GM23338 (cell line): Measurements from ENCODE around the gene PPP1R18. TPM values are rescaled to one million over a fixed set of nuclear protein-coding genes. Genes with fewer than 3 reads are reported as not detected.

Experiments
- ATAC-seq: fragments of 200-7000 bp; cut with Tn5 transposase; 3 replicates; pipeline ENCODE4 v1.9.1; 2020
- DNase-seq: peaks from one replicate; pipeline ENCODE4 v3.0.0-alpha.2; 2015; ENCODE audit warnings: low spot score
- H2AFZ ChIP-seq: fragments of 200-600 bp; sonication (generic); 2 replicates; pipeline ENCODE4 v1.8.0; 2016; ENCODE audit warnings: antibody characterized with exemption, mild to moderate bottlenecking, moderate library complexity
- H3F3A ChIP-seq: fragments of 200-600 bp; sonication (generic); replicated peaks from 2 replicates; pipeline ENCODE4 v1.8.0; 2017; ENCODE audit warnings: antibody characterized with exemption, mixed run types, low read depth
- H3K27ac ChIP-seq: fragments of 200-600 bp; sonication (generic); 2 replicates; pipeline ENCODE4 v1.6.1; 2016; ENCODE audit warnings: low read depth
- H3K27me3 ChIP-seq: fragments of 200-600 bp; sonication (generic); 2 replicates; pipeline ENCODE4 v1.8.0; 2016; ENCODE audit warnings: mild to moderate bottlenecking, mixed run types, moderate library complexity; ENCODE audit not compliant: insufficient read depth
- H3K36me3 ChIP-seq: fragments of 200-600 bp; sonication (generic); 2 replicates; pipeline ENCODE4 v1.8.0; 2016; ENCODE audit warnings: mild to moderate bottlenecking; ENCODE audit not compliant: insufficient read depth
- H3K4me1 ChIP-seq: fragments of 200-600 bp; sonication (generic); 2 replicates; pipeline ENCODE4 v1.8.0; 2016; ENCODE audit warnings: mild to moderate bottlenecking, moderate library complexity; ENCODE audit not compliant: insufficient read depth
- H3K4me2 ChIP-seq: fragments of 200-600 bp; sonication (generic); 2 replicates; pipeline ENCODE4 v1.7.1; 2017; ENCODE audit warnings: mixed run types
- H3K4me3 ChIP-seq: fragments of 200-600 bp; sonication (generic); 2 replicates; pipeline ENCODE4 v1.6.1; 2016; ENCODE audit warnings: mixed run types
- H3K79me2 ChIP-seq: fragments of 200-600 bp; sonication (generic); replicated peaks from 2 replicates; pipeline ENCODE4 v1.8.0; 2017; ENCODE audit warnings: mild to moderate bottlenecking; ENCODE audit not compliant: insufficient read depth
- H3K9me2 ChIP-seq: fragments of 200-600 bp; sonication (generic); 2 replicates; pipeline ENCODE4 v1.8.0; 2017; ENCODE audit not compliant: insufficient read depth
- H4K20me1 ChIP-seq: fragments of 200-600 bp; sonication (generic); replicated peaks from 2 replicates; pipeline ENCODE4 v1.8.0; 2017; ENCODE audit warnings: mild to moderate bottlenecking; ENCODE audit not compliant: insufficient read depth
- H3K27ac Mint-ChIP-seq: 2 replicates; pipeline ENCODE4 v1.8.0; 2020; ENCODE audit warnings: inconsistent platforms, mild to moderate bottlenecking, moderate library complexity, mixed read lengths
- H3K27me3 Mint-ChIP-seq: 3 replicates; pipeline ENCODE4 v1.8.0; 2022; ENCODE audit warnings: low read depth, mild to moderate bottlenecking, moderate library complexity, mixed read lengths, inconsistent platforms; ENCODE audit not compliant: insufficient read depth, poor library complexity
- H3K36me3 Mint-ChIP-seq: 3 replicates; pipeline ENCODE4 v1.8.0; 2021; ENCODE audit warnings: low read depth, mild to moderate bottlenecking, inconsistent platforms, moderate library complexity, mixed read lengths
- H3K4me1 Mint-ChIP-seq: 3 replicates; pipeline ENCODE4 v1.8.0; 2020; ENCODE audit warnings: mild to moderate bottlenecking, inconsistent platforms, mixed read lengths
- H3K4me3 Mint-ChIP-seq: 3 replicates; pipeline ENCODE4 v1.8.0; 2021; ENCODE audit warnings: moderate library complexity, mild to moderate bottlenecking, inconsistent platforms, mixed read lengths
- H3K9me3 Mint-ChIP-seq: 3 replicates; pipeline ENCODE4 v1.8.0; 2020; ENCODE audit warnings: moderate library complexity, mild to moderate bottlenecking, inconsistent platforms, mixed read lengths
- CREB1 ChIP-seq: fragments of 250-450 bp; sonication (Bioruptor Pico); IDR thresholded peaks from 2 replicates; pipeline ENCODE4 v1.5.0; 2020; ENCODE audit warnings: low read depth, mild to moderate bottlenecking, moderate library complexity
- EZH2 ChIP-seq: fragments of 200-600 bp; sonication (generic); IDR thresholded peaks from one replicate; pipeline ENCODE4 v1.8.0; 2017; ENCODE audit warnings: antibody characterized with exemption, mild to moderate bottlenecking, low read depth; ENCODE audit not compliant: unreplicated experiment
- EZH2phosphoT487 ChIP-seq: fragments of 200-600 bp; sonication (generic); IDR thresholded peaks from one replicate; pipeline ENCODE4 v1.8.1; 2018; ENCODE audit warnings: antibody characterized with exemption; ENCODE audit not compliant: unreplicated experiment
- JUNB ChIP-seq: IDR thresholded peaks from one replicate; pipeline ENCODE4 v1.6.1; 2016; ENCODE audit warnings: antibody characterized with exemption; ENCODE audit not compliant: unreplicated experiment
- NANOG ChIP-seq: IDR thresholded peaks from 2 replicates; pipeline ENCODE4 v1.6.1; 2016; ENCODE audit warnings: antibody characterized with exemption, borderline replicate concordance
- POLR2AphosphoS5 ChIP-seq: IDR thresholded peaks from 2 replicates; pipeline ENCODE4 v1.6.1; 2016; ENCODE audit warnings: antibody characterized with exemption, low read depth
- STAT1 ChIP-seq: IDR thresholded peaks from one replicate; pipeline ENCODE4 v1.6.1; 2016; ENCODE audit warnings: antibody characterized with exemption; ENCODE audit not compliant: unreplicated experiment
- ZNF114 ChIP-seq: fragments of 250-450 bp; sonication (Bioruptor Pico); IDR thresholded peaks from 2 replicates; pipeline ENCODE4 v1.5.0; 2020; ENCODE audit warnings: mild to moderate bottlenecking, moderate library complexity
- ZNF331 ChIP-seq: fragments of 250-450 bp; sonication (Bioruptor Pico); IDR thresholded peaks from 2 replicates; pipeline ENCODE4 v1.5.0; 2020; ENCODE audit warnings: low read depth, mild to moderate bottlenecking, moderate library complexity
- polyA plus RNA-seq: library from polyadenylated mRNA; unstranded; fragments of >200 nt; fragmentation: Nextera tagmentation; extraction: Ambion mirVana; gene quantifications from 2 replicates; pipeline ENCODE4 v1.2.1, GENCODE V29; 2016
- total RNA-seq: library from RNA; depleted of rRNA; stranded (reverse); fragments of >200 nt; shearing (Covaris generic); gene quantifications from 2 replicates; pipeline ENCODE4 v1.2.3, GENCODE V29; 2014
- TF ChIP-seq, protein P1 (sequence below), 2 experiments: fragments of 200-600 bp in 1 of 2; sonication (generic) in 1 of 2; conservative IDR thresholded peaks; 2 replicates each; pipeline versions ENCODE4 v1.5.1 to v1.6.1; 2016 to 2017; ENCODE audit warnings: antibody characterized with exemption in 2 of 2, low read depth in 2 of 2, mild to moderate bottlenecking in 2 of 2, moderate library complexity in 1 of 2
- TF ChIP-seq, protein P2 (sequence below): fragments of 250-450 bp; sonication (Bioruptor Pico); IDR thresholded peaks from 2 replicates; pipeline ENCODE4 v1.5.0; 2020; ENCODE audit warnings: mild to moderate bottlenecking, moderate library complexity
- TF ChIP-seq, protein P3 (sequence below): IDR thresholded peaks from 2 replicates; pipeline ENCODE4 v1.6.1; 2016; ENCODE audit warnings: antibody characterized with exemption
- TF ChIP-seq, protein P4 (sequence below): IDR thresholded peaks from one replicate; pipeline ENCODE4 v1.6.1; 2018; ENCODE audit warnings: antibody characterized with exemption; ENCODE audit not compliant: unreplicated experiment

Gene PPP1R18
- total and polyA plus RNA-seq, 2 experiments from 2014 or later, result 17.1 to 19.2 TPM

DNA sequence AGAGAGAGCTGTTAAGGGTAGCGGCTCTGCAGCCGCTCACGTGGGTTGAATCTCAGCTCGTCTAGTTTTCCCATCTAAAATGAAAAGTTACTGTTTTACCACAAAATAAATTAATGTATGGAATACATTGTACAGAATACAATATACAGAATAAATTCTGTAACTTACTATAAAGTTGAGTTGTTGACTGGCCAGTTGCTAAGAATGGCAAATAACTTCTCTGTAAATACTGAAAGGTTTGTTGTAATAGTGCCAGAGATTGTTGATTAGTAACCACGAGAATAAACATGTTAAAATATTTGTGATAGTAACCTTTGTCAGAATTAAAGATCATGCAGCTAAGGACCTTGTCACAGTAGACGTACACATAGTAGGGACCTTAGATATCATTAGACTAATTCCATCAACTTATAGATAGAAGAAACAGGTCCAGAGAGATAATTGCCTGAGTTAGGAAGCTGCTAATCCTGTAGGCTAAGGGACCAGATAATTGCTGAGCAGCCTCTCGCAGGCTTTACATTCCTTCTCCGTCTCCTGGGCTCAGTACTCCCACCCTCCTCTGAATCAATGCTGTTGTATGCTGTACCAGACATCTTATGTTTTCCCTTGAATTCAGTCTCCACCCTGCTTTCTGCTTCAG is 4.9 kb upstream of the PPP1R18 start:
- H4K20me1 ChIP-seq, result no peaks in the 10 kb centered on the region
- ATAC-seq, result 0 out of 3 replicates have a peak, but pooled peaks have one; percentile 3
- H3K27me3 Mint-ChIP-seq, result peaks cover 28% of the 10 kb centered on the region
- DNase-seq, result peak; percentile 52
- H3K36me3 Mint-ChIP-seq, result peaks cover 12% of the 10 kb centered on the region
- 0 out of 2 replicates have a peak, but pooled peaks cover under 1% of the 10 kb centered on the region for H3K27me3 ChIP-seq
- peaks cover 19% of the 10 kb centered on the region for H3K4me1 ChIP-seq
- TF ChIP-seq NANOG (no peak), ZNF114 (no peak), JUNB (no peak), ZNF331 (CRISPR knock-in tag) (no peak), STAT1 (no peak), EZH2phosphoT487 (no peak), CREB1 (CRISPR knock-in tag) (no peak), EZH2 (no peak), POLR2AphosphoS5 (no peak)
- TF ChIP-seq, protein P1, sequence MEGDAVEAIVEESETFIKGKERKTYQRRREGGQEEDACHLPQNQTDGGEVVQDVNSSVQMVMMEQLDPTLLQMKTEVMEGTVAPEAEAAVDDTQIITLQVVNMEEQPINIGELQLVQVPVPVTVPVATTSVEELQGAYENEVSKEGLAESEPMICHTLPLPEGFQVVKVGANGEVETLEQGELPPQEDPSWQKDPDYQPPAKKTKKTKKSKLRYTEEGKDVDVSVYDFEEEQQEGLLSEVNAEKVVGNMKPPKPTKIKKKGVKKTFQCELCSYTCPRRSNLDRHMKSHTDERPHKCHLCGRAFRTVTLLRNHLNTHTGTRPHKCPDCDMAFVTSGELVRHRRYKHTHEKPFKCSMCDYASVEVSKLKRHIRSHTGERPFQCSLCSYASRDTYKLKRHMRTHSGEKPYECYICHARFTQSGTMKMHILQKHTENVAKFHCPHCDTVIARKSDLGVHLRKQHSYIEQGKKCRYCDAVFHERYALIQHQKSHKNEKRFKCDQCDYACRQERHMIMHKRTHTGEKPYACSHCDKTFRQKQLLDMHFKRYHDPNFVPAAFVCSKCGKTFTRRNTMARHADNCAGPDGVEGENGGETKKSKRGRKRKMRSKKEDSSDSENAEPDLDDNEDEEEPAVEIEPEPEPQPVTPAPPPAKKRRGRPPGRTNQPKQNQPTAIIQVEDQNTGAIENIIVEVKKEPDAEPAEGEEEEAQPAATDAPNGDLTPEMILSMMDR (conservative IDR thresholded peaks at IDR 0.05; ENCODE audit: low read depth in 2 of 2), result no peak
- TF ChIP-seq, protein P2, sequence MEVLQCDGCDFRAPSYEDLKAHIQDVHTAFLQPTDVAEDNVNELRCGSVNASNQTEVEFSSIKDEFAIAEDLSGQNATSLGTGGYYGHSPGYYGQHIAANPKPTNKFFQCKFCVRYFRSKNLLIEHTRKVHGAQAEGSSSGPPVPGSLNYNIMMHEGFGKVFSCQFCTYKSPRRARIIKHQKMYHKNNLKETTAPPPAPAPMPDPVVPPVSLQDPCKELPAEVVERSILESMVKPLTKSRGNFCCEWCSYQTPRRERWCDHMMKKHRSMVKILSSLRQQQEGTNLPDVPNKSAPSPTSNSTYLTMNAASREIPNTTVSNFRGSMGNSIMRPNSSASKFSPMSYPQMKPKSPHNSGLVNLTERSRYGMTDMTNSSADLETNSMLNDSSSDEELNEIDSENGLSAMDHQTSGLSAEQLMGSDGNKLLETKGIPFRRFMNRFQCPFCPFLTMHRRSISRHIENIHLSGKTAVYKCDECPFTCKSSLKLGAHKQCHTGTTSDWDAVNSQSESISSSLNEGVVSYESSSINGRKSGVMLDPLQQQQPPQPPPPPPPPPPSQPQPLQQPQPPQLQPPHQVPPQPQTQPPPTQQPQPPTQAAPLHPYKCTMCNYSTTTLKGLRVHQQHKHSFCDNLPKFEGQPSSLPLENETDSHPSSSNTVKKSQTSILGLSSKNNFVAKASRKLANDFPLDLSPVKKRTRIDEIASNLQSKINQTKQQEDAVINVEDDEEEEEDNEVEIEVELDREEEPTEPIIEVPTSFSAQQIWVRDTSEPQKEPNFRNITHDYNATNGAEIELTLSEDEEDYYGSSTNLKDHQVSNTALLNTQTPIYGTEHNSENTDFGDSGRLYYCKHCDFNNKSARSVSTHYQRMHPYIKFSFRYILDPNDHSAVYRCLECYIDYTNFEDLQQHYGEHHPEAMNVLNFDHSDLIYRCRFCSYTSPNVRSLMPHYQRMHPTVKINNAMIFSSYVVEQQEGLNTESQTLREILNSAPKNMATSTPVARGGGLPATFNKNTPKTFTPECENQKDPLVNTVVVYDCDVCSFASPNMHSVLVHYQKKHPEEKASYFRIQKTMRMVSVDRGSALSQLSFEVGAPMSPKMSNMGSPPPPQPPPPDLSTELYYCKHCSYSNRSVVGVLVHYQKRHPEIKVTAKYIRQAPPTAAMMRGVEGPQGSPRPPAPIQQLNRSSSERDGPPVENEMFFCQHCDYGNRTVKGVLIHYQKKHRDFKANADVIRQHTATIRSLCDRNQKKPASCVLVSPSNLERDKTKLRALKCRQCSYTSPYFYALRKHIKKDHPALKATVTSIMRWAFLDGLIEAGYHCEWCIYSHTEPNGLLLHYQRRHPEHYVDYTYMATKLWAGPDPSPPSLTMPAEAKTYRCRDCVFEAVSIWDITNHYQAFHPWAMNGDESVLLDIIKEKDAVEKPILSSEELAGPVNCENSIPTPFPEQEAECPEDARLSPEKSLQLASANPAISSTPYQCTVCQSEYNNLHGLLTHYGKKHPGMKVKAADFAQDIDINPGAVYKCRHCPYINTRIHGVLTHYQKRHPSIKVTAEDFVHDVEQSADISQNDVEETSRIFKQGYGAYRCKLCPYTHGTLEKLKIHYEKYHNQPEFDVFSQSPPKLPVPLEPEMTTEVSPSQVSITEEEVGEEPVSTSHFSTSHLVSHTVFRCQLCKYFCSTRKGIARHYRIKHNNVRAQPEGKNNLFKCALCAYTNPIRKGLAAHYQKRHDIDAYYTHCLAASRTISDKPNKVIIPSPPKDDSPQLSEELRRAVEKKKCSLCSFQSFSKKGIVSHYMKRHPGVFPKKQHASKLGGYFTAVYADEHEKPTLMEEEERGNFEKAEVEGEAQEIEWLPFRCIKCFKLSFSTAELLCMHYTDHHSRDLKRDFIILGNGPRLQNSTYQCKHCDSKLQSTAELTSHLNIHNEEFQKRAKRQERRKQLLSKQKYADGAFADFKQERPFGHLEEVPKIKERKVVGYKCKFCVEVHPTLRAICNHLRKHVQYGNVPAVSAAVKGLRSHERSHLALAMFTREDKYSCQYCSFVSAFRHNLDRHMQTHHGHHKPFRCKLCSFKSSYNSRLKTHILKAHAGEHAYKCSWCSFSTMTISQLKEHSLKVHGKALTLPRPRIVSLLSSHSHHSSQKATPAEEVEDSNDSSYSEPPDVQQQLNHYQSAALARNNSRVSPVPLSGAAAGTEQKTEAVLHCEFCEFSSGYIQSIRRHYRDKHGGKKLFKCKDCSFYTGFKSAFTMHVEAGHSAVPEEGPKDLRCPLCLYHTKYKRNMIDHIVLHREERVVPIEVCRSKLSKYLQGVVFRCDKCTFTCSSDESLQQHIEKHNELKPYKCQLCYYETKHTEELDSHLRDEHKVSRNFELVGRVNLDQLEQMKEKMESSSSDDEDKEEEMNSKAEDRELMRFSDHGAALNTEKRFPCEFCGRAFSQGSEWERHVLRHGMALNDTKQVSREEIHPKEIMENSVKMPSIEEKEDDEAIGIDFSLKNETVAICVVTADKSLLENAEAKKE (CRISPR knock-in tag), result no peak
- TF ChIP-seq, protein P3, sequence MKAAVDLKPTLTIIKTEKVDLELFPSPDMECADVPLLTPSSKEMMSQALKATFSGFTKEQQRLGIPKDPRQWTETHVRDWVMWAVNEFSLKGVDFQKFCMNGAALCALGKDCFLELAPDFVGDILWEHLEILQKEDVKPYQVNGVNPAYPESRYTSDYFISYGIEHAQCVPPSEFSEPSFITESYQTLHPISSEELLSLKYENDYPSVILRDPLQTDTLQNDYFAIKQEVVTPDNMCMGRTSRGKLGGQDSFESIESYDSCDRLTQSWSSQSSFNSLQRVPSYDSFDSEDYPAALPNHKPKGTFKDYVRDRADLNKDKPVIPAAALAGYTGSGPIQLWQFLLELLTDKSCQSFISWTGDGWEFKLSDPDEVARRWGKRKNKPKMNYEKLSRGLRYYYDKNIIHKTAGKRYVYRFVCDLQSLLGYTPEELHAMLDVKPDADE, result no peak
- TF ChIP-seq, protein P4, sequence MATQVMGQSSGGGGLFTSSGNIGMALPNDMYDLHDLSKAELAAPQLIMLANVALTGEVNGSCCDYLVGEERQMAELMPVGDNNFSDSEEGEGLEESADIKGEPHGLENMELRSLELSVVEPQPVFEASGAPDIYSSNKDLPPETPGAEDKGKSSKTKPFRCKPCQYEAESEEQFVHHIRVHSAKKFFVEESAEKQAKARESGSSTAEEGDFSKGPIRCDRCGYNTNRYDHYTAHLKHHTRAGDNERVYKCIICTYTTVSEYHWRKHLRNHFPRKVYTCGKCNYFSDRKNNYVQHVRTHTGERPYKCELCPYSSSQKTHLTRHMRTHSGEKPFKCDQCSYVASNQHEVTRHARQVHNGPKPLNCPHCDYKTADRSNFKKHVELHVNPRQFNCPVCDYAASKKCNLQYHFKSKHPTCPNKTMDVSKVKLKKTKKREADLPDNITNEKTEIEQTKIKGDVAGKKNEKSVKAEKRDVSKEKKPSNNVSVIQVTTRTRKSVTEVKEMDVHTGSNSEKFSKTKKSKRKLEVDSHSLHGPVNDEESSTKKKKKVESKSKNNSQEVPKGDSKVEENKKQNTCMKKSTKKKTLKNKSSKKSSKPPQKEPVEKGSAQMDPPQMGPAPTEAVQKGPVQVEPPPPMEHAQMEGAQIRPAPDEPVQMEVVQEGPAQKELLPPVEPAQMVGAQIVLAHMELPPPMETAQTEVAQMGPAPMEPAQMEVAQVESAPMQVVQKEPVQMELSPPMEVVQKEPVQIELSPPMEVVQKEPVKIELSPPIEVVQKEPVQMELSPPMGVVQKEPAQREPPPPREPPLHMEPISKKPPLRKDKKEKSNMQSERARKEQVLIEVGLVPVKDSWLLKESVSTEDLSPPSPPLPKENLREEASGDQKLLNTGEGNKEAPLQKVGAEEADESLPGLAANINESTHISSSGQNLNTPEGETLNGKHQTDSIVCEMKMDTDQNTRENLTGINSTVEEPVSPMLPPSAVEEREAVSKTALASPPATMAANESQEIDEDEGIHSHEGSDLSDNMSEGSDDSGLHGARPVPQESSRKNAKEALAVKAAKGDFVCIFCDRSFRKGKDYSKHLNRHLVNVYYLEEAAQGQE, result no peak
- peaks cover 9% of the 10 kb centered on the region for H3F3A ChIP-seq
- no peaks in the 10 kb centered on the region for H3K9me2 ChIP-seq
- no peaks in the 10 kb centered on the region for H3K36me3 ChIP-seq
- no peak overlapping the region for H3K27ac ChIP-seq
- peaks cover 34% of the 10 kb centered on the region for H3K4me1 Mint-ChIP-seq
- H3K9me3 Mint-ChIP-seq, result no peaks in the 10 kb centered on the region
- peak overlapping the region; percentile 94 for H3K4me3 ChIP-seq
- H3K4me3 Mint-ChIP-seq, result peak overlapping the region; percentile 88
- no peaks in the 10 kb centered on the region for H3K79me2 ChIP-seq
- peak overlapping the region; percentile 87; the same call in 1 of the 2 replicates for H2AFZ ChIP-seq
- H3K27ac Mint-ChIP-seq, result no peak overlapping the region
- peak overlapping the region; percentile 81 for H3K4me2 ChIP-seq
